Stimulated activated CD4-positive, alpha-beta T cell treated with anti-CD3 and anti-CD28 coated beads, TNF-alpha, amount 100 ng/mL, for 1 hour (primary cell): ENCODE results near the gene ZNF665.
"Not testable (repeated sequence)": the region's sequence is repeated elsewhere in the genome, so short reads cannot be mapped to it uniquely, and the experiment has no call there.

Source experiments
- DNase-seq, 3 donors: peaks; one replicate each; pipeline ENCODE4 v3.0.0-alpha.2; 2020; ENCODE audit warnings: low read depth in 3 of 3, low spot score in 1 of 3

ZNF665 gene

DNA sequence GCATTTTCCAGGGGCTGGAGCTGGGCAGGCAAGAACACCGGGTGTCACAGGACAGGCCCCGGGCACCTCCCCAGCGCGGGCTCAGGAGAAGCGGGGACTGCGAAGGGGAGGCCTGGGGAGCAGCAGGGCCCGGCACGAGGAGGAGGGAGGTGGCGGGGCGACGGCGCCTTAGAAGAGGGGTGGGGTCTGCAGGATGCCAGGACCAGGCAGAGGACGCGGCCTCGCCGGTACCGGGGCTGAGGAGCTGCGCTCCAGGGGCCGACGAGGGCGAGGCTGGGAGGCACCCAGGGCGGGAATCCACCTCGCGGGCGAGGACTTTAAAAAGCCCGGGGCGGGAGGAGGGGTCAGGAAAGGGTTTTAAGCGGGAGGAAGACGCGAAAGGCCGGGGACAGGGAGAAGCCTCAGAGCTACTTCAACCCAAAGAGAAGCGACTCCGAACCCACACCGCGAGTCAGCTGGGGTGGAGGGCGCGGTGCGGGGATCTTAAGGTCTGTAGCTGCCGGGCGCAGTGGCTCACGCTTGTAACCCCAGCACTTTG lies 35.0 kb downstream of the ZNF665 start:
- peak in 1 of 3 donors; percentile 12 for DNase-seq

DNA sequence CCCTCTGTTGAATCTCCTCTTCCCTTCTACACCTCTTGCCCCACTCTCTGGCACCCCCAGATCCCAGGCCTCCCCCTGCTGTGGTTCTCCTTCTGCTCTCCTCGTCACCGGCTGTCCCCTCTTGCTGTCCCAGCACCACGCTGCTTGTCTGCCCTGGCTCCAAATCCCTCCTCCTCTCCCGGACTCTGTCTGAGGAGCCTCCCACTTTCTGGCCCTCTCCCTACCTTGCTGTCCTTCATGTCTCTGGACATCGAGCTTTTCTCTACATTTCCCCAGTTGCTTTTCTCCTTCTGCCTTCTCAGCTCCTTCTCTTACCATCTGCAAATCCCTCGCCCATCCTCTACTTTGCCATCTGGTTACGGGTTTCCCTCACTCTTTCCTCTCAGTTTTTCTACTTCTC lies 35.5 kb downstream of the ZNF665 start:
- no peak for DNase-seq

DNA sequence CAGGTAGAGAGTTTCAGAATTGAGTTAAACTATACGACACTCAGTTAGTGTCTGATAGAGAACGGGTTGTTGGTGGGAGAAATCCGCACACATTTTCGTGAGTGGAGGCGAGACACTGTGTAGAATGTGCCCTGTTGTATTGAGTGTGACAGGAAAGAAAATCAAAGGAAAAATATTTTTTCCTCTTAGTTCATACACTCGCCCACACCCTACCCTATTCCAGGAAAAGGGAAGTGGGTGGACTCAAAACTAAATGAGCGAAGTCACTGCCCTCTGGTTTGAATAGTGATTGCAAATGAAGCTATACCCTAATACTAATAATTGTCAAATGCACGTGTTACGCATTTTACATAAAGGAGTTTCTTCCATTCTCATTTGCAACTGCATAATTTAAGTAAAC lies 36.3 kb downstream of the ZNF665 start:
- no peak for DNase-seq

DNA sequence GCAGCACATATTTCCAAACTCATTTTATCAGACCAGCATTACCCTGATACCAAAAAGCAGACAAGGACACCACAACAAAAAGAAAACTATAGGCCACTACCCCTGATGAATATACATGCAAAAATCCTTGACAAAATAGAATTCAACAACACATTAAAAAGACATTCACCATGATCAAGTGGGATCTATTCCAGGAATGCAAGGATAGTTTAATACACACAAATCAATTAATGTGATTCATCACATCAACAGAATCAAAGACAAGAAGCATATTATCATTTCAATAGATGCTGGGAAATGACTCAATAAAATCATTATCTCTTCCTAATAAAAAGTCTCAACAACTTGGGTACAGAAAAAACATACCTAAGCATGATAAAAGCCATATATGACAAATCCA lies 45.5 kb downstream of the ZNF665 start:
- DNase-seq = no peak

DNA sequence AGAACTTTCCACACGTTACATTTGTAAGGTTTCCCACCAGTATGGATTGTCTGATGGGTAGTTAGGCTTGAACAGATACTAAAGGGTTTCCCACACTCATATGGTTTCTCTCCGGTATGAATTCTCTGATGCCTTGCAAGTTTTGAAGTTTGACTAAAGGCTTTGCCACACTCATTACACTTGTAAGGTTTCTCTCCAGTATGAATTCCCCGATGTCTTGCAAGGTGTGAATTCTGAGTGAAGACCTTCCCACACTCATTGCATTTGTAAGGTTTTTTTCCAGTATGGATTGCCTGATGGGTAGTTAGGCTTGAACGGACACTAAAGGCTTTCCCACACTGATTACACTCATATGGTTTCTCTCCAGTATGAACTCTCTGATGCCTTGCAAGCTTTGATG lies 52.8 kb downstream of the ZNF665 start:
- DNase-seq = no peak

DNA sequence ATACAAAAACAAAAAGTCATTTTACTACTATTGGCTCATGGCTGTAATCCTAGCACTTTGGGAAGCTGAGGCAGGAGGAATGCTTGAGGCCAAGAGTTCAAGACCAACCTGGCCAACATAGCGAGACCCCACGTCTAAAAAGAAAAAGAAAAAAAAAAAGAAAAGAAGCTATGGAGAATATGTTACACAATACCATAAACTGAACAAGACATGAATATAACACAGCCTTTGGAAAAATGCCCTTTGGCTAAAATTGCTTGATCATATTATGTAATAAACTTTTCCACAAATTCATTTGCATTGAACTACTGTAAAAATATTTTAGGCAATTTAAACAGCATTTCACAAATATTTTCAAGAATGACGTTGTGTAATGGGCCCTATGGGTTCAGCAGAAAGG lies 56.7 kb downstream of the ZNF665 start:
- DNase-seq = no peak

DNA sequence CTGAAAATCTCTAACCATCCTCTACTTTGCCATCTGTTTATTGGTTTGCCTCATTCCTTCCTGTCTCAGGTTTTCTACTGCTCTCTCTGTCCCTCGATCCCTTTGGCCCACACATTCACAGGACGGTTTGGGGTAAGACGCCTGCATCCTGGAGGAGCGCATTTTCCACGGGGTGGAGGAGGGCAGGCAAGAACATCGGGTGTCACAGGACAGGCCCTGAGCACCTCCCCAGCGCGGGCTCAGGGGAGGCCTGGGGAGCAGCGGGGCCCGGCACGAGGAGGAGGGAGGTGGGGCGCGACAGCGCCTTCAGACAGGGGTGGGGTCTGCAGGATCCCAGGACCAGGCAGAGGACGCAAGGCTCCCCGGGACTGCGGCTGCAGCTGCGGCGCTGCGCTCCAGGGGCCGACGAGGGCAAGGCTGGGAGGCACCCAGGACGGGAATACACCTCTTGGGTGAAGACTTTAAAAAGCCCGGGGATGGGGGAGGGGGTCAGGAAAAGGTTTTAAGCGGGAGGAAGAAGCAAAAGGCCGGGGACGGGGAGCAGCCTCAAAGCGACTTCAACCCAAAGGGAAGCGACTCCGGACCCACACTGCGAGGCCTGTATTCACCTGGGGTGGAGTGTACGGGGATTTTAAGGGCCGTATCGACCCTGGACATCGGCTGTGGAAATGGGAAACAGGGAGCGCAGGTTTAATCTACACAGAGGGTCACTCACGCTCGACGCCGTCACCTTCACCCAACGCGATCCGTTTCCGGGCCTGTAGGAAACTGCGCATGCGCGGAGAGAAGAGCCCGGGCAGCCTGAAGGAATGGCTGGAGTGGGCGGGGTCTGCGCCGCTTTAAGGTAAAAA lies 60.8 kb downstream of the ZNF665 start, which contains the start of gene ZNF415:
Gene ZNF415, minus strand, starts transcription at position 770 of the 851 bp plus-strand sequence. CDS start 10,234 bp downstream, outside the sequence.
- peak in 1 of 3 donors; percentile 3 for DNase-seq

DNA sequence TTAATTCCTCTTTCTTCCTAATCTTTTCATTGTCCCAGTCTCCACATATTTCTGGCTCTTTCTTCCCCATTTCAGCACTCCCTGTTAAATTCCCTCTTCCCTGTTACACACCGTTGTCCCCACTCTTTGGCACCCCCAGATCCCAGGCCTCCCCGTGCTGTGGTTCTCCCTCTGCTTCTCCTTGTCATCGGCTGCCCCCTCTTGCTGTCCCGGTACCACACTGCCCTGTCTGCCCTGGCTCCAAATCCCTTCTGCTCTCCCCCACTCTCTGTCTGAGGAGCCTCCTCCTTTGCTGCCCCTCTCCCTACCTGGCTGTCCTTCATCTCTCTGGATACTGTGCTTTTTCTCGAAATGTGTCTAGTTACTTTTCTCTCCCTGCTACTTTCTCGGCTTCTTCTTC lies 61.4 kb downstream of the ZNF665 start:
- no peak for DNase-seq

DNA sequence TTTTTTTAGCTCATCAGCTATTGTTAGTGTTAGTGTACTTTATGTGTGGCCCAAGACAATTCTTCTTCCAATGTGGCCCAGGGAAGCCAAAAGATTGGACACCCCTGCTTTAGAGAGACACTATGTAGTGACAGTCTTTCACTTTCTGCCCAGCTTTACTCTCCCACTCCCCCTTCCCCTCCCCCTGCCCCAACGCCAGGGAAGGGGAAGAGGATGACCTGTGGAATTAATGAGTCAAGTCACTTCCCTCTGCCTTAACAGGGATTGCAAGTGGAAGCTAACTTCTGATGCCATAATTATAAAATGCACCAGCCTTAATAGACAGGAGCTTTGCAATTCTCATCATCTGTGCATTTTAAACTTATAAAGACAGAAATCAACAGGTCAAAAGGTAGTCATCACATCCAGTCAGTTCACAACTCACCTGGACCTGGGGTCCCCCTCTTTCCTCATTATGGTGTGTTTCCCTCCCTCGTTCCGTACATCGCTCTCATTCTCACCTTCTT lies 62.0 kb downstream of the ZNF665 start:
- no peak for DNase-seq

DNA sequence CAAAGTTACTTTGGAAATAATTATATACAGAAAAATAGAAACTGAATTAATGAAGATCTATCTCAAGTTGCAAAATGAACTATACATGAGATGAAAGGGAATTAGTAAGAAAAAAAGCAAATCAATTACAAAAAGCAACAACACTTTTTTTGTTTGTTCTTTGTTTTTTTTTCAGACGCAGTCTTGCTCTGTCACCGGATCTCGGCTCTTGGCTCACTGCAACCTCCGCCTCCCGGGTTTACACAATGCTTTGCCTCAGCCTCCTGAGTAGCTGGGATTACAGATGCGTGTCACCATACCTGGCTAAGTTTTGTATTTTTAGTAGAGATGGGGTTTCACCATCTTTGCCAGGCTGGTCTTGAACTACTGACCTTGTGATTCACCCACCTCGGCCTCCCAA lies 62.7 kb downstream of the ZNF665 start:
- DNase-seq = no peak

DNA sequence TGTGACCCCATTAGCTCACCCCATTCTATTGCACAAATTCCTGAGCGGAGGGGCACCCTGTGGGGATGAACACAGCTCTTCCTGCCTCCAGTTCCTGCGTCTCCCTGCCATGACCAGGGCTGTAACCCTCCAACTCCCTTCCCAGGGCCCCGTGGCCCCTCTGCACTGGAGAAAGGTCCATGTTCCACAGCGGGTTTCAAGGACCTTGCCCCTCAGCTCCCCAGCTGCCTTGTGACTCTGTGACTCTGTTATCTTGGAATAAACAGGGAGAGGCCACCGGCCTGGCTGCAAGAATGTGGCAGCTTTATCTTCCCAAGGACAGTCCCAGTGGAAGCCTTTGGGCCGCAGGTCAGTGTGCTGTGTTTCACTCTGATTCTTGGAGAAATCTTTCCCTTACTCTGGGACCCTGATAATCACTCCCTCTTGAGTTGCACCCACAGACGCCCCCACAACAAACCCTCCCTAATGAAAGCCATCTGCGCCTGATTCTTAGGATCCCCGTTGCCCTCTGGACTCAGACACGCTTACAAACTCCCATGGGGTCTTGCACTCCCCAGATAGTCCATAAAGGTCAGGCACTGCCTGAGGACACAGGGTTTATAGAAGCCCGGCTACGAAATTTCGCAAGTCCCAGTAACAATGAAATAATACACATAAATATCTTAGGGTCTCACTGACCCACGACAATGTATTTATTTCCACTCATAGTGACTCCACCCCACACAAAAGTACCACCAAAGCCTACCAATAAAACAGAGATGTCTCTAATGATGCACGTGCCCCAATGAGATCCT lies 66.2 kb downstream of the ZNF665 start:
- DNase-seq = not testable (repeated sequence)

DNA sequence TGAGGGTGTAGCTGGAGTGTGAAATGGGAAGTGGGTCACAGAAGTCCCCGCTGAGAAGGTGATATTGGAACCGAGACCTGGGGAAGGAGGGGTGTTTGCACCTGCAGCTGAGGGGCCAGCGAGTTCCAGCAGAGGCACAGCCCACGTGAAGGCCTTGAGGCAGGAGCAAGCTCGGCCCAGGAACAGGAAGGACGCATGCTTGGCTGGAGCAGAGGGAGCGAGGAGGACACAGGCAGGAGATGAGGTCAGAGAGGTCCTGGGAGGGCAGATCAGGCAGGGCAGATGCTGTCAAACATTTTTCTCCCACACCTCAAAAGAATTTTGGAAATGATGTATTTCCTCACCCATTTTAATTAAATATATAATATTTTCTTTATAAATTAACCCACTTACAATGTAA lies 69.8 kb downstream of the ZNF665 start:
- no peak for DNase-seq
